KMS-11 (cell line): ENCODE data around the gene OTX2.

Experiments used
- H2AFZ ChIP-seq: fragments of 200-600 bp; sonication (generic); 2 replicates; pipeline ENCODE4 v1.6.1; 2016; ENCODE audit warnings: antibody characterized with exemption, mixed run types, low read depth
- H3K27ac ChIP-seq: fragments of 200-600 bp; sonication (generic); 2 replicates; pipeline ENCODE4 v1.6.1; 2016; ENCODE audit warnings: mild to moderate bottlenecking, mixed run types
- H3K27me3 ChIP-seq: fragments of 200-600 bp; sonication (generic); 2 replicates; pipeline ENCODE4 v1.6.1; 2017; ENCODE audit warnings: mild to moderate bottlenecking, low read depth, mixed run types, moderate library complexity; ENCODE audit not compliant: insufficient read depth
- H3K36me3 ChIP-seq: fragments of 200-600 bp; sonication (generic); 2 replicates; pipeline ENCODE4 v1.6.1; 2017; ENCODE audit warnings: mild to moderate bottlenecking, mixed run types; ENCODE audit not compliant: insufficient read depth
- H3K4me1 ChIP-seq: fragments of 200-600 bp; sonication (generic); 2 replicates; pipeline ENCODE4 v1.6.1; 2016; ENCODE audit warnings: mild to moderate bottlenecking, low read depth, mixed run types; ENCODE audit not compliant: poor library complexity, severe bottlenecking
- H3K4me2 ChIP-seq: fragments of 200-600 bp; sonication (generic); 2 replicates; pipeline ENCODE4 v1.7.0; 2016; ENCODE audit warnings: mild to moderate bottlenecking, mixed run types
- H3K4me3 ChIP-seq: fragments of 200-600 bp; sonication (generic); IDR thresholded peaks from 2 replicates; pipeline ENCODE4 v1.6.1; 2017; ENCODE audit warnings: low read depth, low read length, mixed read lengths; ENCODE audit not compliant: insufficient read depth
- H3K79me2 ChIP-seq: fragments of 200-600 bp; sonication (generic); 2 replicates; pipeline ENCODE4 v1.6.1; 2016; ENCODE audit warnings: low read depth, mixed run types; ENCODE audit not compliant: insufficient read depth
- H3K9ac ChIP-seq: fragments of 200-600 bp; sonication (generic); 2 replicates; pipeline ENCODE4 v1.6.1; 2016; ENCODE audit warnings: mild to moderate bottlenecking, mixed run types
- H4K20me1 ChIP-seq: fragments of 200-600 bp; sonication (generic); 2 replicates; pipeline ENCODE4 v1.6.1; 2016; ENCODE audit warnings: mild to moderate bottlenecking, mixed run types; ENCODE audit not compliant: insufficient read depth
- CTCF ChIP-seq: fragments of 200-600 bp; sonication (generic); conservative IDR thresholded peaks from 2 replicates; pipeline ENCODE4 v1.6.1; 2017; ENCODE audit warnings: low read depth, mild to moderate bottlenecking, antibody characterized with exemption, low read length, moderate library complexity, mixed read lengths

The OTX2 gene

GRCh38 chr14:56810147-56810719, at the start of gene OTX2:
Gene OTX2, minus strand, starts transcription at chr14:56810479. Its CDS starts 5,023 bp downstream, at chr14:56805456.
- Histone ChIP-seq H3K4me3 (no peak within 1 kb of the TSS), H3K9ac (no peak within 1 kb of the TSS), H2AFZ (no peak within 1 kb of the TSS), H3K27me3 (no peaks in the 10 kb centered on the region), H3K4me2 (no peak within 1 kb of the TSS), H4K20me1 (no peaks in the 10 kb centered on the region), H3K4me1 (no peaks in the 10 kb centered on the region), H3K79me2 (no peaks in the 10 kb centered on the region), H3K36me3 (no peaks in the 10 kb centered on the region), H3K27ac (no peak within 1 kb of the TSS)
- no peak for TF ChIP-seq CTCF

- no peak overlapping the region for H2AFZ ChIP-seq
- H3K4me2 ChIP-seq: no peak overlapping the region
- H3K4me3 ChIP-seq: no peak overlapping the region
- H4K20me1 ChIP-seq: no peaks in the 10 kb centered on the region
- no peaks in the 10 kb centered on the region for H3K79me2 ChIP-seq
- TF ChIP-seq CTCF: no peak
- no peaks in the 10 kb centered on the region for H3K4me1 ChIP-seq
- H3K27ac ChIP-seq: no peak overlapping the region
- no peaks in the 10 kb centered on the region for H3K36me3 ChIP-seq
- H3K9ac ChIP-seq: no peak overlapping the region
- H3K27me3 ChIP-seq: no peaks in the 10 kb centered on the region
Measured at GRCh38 chr14:56858422-56858821, 48.1 kb upstream of the OTX2 start.

DNA sequence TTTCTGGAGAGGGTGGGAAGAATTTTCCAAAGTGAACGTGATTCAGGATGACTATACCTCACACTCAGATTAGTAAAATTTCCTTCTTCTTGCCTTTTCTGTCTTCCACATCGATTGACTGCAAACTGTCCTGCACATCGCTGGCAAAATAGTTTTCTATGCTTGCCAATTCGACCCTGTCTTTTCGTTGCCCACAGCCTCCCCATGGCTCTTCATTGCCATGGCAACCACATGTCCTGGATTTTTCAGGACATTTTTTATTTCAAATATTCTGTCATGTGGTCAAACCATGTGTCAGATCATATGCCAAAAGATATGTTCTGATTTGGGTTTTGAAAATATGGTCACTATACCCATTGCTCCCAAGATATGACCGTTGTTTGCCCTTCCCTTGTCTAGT, 46.9 kb upstream of the OTX2 start:
- no peak overlapping the region for H2AFZ ChIP-seq
- H3K9ac ChIP-seq: no peak overlapping the region
- no peak overlapping the region for H3K4me3 ChIP-seq
- TF ChIP-seq CTCF: no peak
- H3K27me3 ChIP-seq: no peaks in the 10 kb centered on the region
- no peaks in the 10 kb centered on the region for H3K4me1 ChIP-seq
- H3K79me2 ChIP-seq: no peaks in the 10 kb centered on the region
- no peak overlapping the region for H3K27ac ChIP-seq
- no peaks in the 10 kb centered on the region for H3K36me3 ChIP-seq
- no peak overlapping the region for H3K4me2 ChIP-seq
- no peaks in the 10 kb centered on the region for H4K20me1 ChIP-seq

DNA sequence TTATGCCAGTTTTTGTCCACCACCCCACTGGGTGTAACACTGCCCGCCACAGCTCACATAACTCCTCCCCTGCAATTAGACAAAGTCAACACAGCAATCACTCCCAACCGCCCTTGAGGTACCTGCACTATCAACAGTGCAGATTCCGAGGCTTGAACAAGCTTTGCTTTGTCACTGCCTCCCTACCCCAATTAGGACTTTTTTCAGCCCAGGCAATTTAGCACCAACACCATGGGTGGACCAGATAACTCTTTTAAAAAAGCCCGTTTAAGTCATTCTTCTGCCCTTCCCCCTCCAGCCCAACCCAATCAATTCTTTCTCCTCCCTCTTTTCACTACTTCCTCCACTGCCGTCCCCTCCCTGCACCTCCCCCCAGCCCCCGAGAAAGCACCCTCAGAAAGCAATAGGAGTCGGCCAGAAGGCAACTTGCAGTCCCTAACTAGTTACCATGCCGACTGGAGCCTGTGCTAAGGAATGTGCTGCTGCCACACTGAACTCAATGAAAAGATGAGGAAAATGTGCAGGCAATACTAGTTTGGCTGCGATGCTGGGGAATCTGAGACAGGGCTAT, 45.7 kb upstream of the OTX2 start:
- TF ChIP-seq CTCF: no peak
- Histone ChIP-seq H3K79me2 (no peaks in the 10 kb centered on the region), H4K20me1 (no peaks in the 10 kb centered on the region), H3K4me1 (no peaks in the 10 kb centered on the region), H3K4me2 (no peak overlapping the region), H3K36me3 (no peaks in the 10 kb centered on the region), H3K27ac (no peak overlapping the region), H3K4me3 (no peak overlapping the region), H3K9ac (no peak overlapping the region), H3K27me3 (no peaks in the 10 kb centered on the region), H2AFZ (no peak overlapping the region)
